Activated T-helper 1 cell treated with anti-CD3 and anti-CD28 coated beads, Interleukin-2, amount 50 U/mL, for 16 hours (primary cell): ENCODE results near the gene PRKAR1A.

ENCODE experiments used
- DNase-seq, 2 donors: peaks; one replicate each; pipeline ENCODE4 v3.0.0-alpha.2; 2020; ENCODE audit warnings: low read depth in 1 of 2, low spot score in 1 of 2

The PRKAR1A gene

DNA sequence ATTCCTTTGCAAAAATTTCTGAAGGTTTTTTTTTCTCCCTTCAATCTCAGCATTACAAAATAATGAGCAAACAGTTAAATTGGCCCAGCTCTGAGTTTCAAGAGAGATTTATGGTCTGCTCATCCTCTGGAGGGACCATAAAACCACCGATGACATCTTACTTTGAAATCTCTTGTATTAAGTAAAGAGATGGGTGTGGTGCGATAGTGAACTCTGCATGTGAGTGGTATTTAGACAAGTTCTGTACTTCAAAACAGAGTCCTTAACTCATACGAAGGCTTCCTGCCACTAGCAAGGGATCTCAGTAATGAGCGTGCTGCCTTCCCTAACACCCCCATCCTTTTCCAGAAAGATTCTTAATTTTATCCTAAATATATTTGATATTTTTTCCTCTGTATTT is 86.9 kb downstream of the PRKAR1A start:
- no peak for DNase-seq

DNA sequence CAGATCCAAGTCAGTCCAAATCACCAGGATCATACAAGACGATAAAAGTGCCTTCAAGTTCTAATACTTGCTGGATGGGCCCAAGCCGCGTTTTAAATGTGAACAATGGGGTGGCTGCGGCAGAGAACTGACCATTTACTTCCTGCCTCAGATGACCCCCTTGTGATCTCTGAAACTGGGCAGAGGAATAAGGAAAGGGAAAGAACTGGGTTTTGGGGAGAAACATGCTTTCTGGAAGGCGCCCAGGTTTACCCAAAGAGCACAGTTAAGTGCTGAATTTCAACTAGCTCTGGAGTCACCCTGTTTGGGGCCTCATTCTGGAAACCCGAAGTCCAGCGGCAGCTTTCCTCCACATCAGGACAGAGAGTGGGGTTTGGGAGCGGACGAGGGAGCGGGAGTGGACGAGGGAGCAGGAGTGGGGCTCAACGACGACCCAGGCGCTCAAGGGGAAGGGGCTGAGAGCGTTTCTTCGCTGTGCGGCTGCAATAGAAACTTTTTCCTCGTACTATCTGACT is 87.4 kb downstream of the PRKAR1A start:
- DNase-seq: no peak

DNA sequence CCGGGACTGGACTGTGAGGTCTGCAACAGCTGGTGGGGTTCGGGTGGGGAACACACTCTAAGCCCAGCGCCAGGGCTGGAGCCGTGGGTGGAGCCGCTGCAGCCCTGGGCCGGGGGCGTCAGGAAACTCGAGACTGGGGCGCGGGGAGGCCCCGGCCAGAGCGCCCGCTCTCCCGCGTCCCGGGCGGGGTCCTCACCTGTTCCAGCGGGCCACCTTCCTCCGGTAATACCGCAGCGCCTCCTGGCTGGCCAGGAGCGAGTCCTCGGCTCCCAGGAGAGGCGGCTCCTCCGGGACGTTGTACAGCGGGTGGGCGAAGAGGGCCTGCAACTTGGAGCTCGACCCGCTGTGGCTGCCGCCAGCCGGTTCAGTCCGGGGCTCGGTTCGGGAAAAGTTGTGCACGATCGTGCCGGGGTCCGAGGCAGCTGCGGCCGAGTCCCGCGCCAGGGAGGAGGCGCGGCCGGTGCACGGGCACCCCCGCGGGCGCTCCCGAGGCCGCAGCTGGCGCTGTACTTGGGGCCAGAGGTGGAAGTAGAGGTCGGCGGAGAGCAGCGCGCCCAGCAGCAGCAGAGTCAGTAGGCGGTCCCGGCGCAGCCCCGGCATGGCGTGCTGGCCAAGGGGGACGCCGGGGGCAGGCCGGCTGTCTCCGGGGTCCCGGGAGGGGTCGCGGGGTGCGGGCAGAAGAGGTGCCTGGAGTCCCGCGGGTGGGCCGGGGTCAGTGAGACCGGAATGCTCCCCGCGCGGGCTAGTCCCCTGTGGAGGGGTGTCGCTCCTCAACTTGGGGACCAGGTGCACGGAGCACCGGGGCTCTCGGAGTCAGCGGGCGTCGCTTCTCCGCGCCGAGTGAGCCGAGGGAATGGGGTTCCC is 88.1 kb downstream of the PRKAR1A start:
- no peak for DNase-seq
